ENCODE data around the gene CYB5R3.

DNA sequence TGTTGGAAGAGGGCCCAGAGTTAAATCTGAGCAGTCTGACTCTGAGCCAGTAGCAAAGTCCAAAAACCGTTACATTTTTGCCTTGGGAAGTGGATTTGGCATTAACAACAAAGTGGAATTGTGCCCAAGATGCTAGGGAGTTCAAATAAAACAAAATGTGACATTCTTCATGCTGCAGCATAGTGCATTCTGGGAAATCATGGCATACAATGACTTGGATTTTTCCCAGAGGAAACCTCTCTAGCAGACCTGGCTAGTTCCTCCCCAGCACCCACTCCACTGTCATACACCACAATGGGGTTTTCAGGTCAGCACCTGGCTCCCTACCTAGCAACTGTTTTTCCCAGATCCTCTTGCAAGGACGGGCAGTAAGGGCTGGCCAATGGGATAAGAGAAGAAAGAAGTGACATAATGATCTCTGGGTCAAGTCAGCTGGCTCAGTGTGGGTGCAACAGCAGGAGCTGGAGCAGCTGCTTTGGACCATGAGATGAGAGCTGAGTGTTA is 24.8 kb upstream of the CYB5R3 start:
- TF ChIP-seq, protein P1, sequence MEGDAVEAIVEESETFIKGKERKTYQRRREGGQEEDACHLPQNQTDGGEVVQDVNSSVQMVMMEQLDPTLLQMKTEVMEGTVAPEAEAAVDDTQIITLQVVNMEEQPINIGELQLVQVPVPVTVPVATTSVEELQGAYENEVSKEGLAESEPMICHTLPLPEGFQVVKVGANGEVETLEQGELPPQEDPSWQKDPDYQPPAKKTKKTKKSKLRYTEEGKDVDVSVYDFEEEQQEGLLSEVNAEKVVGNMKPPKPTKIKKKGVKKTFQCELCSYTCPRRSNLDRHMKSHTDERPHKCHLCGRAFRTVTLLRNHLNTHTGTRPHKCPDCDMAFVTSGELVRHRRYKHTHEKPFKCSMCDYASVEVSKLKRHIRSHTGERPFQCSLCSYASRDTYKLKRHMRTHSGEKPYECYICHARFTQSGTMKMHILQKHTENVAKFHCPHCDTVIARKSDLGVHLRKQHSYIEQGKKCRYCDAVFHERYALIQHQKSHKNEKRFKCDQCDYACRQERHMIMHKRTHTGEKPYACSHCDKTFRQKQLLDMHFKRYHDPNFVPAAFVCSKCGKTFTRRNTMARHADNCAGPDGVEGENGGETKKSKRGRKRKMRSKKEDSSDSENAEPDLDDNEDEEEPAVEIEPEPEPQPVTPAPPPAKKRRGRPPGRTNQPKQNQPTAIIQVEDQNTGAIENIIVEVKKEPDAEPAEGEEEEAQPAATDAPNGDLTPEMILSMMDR (conservative IDR thresholded peaks at IDR 0.05): no peak
- TF ChIP-seq EZH2 (IDR thresholded peaks at IDR 0.05; ENCODE audit: low read depth): no peak

Data from PC-9 (cell line).